ENCODE results near the gene GLE1.

DNA sequence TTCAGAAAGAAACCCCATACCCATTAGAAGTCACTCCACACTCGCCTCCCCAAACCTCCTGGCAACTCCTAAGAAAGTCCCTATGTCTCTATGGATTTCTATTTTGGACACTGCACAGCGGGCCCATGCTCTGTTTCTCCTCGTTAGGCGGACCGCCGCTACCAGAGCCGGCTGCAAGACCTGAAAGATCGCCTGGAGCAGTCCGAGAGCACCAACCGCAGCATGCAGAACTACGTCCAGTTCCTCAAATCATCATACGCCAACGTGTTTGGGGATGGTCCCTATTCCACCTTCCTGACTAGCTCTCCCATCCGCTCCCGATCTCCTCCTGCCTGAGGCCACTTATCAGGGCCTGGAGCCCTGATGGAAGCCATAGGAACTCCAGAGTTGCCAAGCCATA lies 4.6 kb upstream of the GLE1 start:
- TF ChIP-seq, protein P1, sequence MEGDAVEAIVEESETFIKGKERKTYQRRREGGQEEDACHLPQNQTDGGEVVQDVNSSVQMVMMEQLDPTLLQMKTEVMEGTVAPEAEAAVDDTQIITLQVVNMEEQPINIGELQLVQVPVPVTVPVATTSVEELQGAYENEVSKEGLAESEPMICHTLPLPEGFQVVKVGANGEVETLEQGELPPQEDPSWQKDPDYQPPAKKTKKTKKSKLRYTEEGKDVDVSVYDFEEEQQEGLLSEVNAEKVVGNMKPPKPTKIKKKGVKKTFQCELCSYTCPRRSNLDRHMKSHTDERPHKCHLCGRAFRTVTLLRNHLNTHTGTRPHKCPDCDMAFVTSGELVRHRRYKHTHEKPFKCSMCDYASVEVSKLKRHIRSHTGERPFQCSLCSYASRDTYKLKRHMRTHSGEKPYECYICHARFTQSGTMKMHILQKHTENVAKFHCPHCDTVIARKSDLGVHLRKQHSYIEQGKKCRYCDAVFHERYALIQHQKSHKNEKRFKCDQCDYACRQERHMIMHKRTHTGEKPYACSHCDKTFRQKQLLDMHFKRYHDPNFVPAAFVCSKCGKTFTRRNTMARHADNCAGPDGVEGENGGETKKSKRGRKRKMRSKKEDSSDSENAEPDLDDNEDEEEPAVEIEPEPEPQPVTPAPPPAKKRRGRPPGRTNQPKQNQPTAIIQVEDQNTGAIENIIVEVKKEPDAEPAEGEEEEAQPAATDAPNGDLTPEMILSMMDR (conservative IDR thresholded peaks at IDR 0.05 in 1 of 2, IDR thresholded peaks at IDR 0.05 in 1 of 2; ENCODE audit: low read depth in 1 of 2, low read length in 2 of 2): no peak
- TF ChIP-seq EZH2 (IDR thresholded peaks at IDR 0.05; ENCODE audit: low read length, missing control alignments): no peak
